ENCODE measurements around the gene GLYATL3.

DNA sequence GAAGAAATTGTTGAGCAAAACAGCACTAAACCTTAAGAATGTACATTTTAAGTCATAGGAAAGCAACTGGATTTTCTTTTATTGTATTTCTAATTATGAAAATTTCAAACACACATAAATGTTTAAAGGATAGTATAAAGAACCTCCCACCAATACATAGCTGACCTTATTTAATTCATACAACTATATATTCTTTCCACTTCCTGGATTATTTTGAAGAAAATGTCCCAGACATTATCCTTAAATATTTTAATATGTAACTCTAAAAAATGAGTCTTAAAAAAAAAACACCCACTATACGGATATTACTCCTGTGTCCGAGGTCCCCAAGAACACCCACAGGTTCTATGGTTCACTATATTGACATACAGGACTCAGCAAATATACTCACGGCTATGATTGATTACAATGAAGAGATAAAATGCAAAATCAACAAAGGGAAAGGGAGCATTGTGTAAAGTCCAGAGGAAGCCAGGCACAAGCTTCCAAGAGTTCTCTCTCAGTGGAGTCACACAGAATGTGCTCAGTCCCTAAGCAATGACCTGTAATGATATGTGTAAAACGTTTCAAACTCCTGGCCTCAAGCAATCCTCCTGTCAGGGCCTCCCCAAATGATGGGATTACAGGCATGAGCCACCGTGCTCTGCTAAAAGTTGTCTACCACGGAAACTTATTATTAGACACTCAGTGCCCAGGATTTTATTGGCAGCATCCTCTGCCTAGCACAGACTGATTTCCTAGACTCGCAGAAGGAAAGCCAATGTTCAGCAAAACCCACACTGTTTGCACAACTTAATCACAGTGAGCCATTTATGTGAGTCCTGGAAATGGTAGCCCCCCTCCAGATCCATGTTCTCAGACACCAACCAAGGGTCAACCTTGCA is 23.2 kb downstream of the GLYATL3 start:
- TF ChIP-seq, protein P1, sequence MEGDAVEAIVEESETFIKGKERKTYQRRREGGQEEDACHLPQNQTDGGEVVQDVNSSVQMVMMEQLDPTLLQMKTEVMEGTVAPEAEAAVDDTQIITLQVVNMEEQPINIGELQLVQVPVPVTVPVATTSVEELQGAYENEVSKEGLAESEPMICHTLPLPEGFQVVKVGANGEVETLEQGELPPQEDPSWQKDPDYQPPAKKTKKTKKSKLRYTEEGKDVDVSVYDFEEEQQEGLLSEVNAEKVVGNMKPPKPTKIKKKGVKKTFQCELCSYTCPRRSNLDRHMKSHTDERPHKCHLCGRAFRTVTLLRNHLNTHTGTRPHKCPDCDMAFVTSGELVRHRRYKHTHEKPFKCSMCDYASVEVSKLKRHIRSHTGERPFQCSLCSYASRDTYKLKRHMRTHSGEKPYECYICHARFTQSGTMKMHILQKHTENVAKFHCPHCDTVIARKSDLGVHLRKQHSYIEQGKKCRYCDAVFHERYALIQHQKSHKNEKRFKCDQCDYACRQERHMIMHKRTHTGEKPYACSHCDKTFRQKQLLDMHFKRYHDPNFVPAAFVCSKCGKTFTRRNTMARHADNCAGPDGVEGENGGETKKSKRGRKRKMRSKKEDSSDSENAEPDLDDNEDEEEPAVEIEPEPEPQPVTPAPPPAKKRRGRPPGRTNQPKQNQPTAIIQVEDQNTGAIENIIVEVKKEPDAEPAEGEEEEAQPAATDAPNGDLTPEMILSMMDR (IDR thresholded peaks at IDR 0.05) = no peak
- TF ChIP-seq, protein P2, sequence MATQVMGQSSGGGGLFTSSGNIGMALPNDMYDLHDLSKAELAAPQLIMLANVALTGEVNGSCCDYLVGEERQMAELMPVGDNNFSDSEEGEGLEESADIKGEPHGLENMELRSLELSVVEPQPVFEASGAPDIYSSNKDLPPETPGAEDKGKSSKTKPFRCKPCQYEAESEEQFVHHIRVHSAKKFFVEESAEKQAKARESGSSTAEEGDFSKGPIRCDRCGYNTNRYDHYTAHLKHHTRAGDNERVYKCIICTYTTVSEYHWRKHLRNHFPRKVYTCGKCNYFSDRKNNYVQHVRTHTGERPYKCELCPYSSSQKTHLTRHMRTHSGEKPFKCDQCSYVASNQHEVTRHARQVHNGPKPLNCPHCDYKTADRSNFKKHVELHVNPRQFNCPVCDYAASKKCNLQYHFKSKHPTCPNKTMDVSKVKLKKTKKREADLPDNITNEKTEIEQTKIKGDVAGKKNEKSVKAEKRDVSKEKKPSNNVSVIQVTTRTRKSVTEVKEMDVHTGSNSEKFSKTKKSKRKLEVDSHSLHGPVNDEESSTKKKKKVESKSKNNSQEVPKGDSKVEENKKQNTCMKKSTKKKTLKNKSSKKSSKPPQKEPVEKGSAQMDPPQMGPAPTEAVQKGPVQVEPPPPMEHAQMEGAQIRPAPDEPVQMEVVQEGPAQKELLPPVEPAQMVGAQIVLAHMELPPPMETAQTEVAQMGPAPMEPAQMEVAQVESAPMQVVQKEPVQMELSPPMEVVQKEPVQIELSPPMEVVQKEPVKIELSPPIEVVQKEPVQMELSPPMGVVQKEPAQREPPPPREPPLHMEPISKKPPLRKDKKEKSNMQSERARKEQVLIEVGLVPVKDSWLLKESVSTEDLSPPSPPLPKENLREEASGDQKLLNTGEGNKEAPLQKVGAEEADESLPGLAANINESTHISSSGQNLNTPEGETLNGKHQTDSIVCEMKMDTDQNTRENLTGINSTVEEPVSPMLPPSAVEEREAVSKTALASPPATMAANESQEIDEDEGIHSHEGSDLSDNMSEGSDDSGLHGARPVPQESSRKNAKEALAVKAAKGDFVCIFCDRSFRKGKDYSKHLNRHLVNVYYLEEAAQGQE (IDR thresholded peaks at IDR 0.05; ENCODE audit: insufficient read depth in 1 of 2, low read depth in 2 of 2, low read length in 1 of 2) = no peak
- TF ChIP-seq POLR2AphosphoS5 (IDR thresholded peaks at IDR 0.05; ENCODE audit: low read depth, low read length) (no peak), SIN3A (IDR thresholded peaks at IDR 0.05; ENCODE audit: borderline replicate concordance, insufficient read depth, low read depth, low read length) (no peak)

Data from Panc1 (cell line).